Neural cell (in vitro differentiated cells): ENCODE data around the gene MYO3A. TPM values are rescaled to one million over a fixed set of nuclear protein-coding genes. Genes with fewer than 3 reads are reported as not detected.

Experiments used
- H2AFZ ChIP-seq: fragments of 200-600, 300-800 bp; sonication (generic), shearing (Covaris generic); 2 replicates; pipeline ENCODE4 v1.6.0; 2014; ENCODE audit warnings: low read depth, mild to moderate bottlenecking, antibody characterized with exemption, low read length, moderate library complexity
- H3F3A ChIP-seq: fragments of 200-600 bp; shearing (Covaris generic); 2 replicates; pipeline ENCODE4 v1.6.1; 2016; ENCODE audit warnings: mild to moderate bottlenecking, moderate library complexity, mixed read lengths, antibody characterized with exemption, low read length; ENCODE audit not compliant: insufficient read depth, poor library complexity, severe bottlenecking
- H3K27ac ChIP-seq: fragments of 200-600, 300-800 bp; sonication (generic), shearing (Covaris generic); 2 replicates; pipeline ENCODE4 v1.5.1; 2014; ENCODE audit warnings: mild to moderate bottlenecking, low read length, moderate library complexity
- H3K27me3 ChIP-seq: fragments of 300-800, 200-600 bp; sonication (generic), shearing (Covaris generic); 2 replicates; pipeline ENCODE4 v1.6.0; 2014; ENCODE audit warnings: mild to moderate bottlenecking, low read depth, low read length, moderate library complexity; ENCODE audit not compliant: insufficient read depth
- H3K36me3 ChIP-seq: fragments of 300-800, 200-600 bp; sonication (generic), shearing (Covaris generic); 2 replicates; pipeline ENCODE4 v1.5.1; 2014; ENCODE audit warnings: mild to moderate bottlenecking, antibody characterized with exemption, low read length, moderate library complexity; ENCODE audit not compliant: insufficient read depth
- H3K4me2 ChIP-seq: fragments of 300-800, 200-600 bp; sonication (generic), shearing (Covaris generic); 2 replicates; pipeline ENCODE4 v1.6.0; 2014; ENCODE audit warnings: mild to moderate bottlenecking, low read length
- H3K4me3 ChIP-seq: fragments of 300-800, 200-600 bp; sonication (generic), shearing (Covaris generic); 2 replicates; pipeline ENCODE4 v1.5.1; 2014; ENCODE audit warnings: mild to moderate bottlenecking, low read length, moderate library complexity
- H3K79me2 ChIP-seq: fragments of 200-600 bp; shearing (Covaris generic); replicated peaks from 2 replicates; pipeline ENCODE4 v1.6.0; 2014; ENCODE audit warnings: mild to moderate bottlenecking, low read length, moderate library complexity; ENCODE audit not compliant: insufficient read depth
- H3K9ac ChIP-seq: fragments of 300-800, 200-600 bp; sonication (generic), shearing (Covaris generic); 2 replicates; pipeline ENCODE4 v1.6.1; 2016; ENCODE audit warnings: mild to moderate bottlenecking, low read length, mixed read lengths
- H3K9me2 ChIP-seq: fragments of 200-600 bp; shearing (Covaris generic); 2 replicates; pipeline ENCODE4 v1.6.1; 2016; ENCODE audit warnings: mild to moderate bottlenecking, low read length, mixed read lengths; ENCODE audit not compliant: insufficient read depth
- H3K9me3 ChIP-seq: fragments of 200-600, 300-800 bp; sonication (generic), shearing (Covaris generic); 2 replicates; pipeline ENCODE4 v1.6.1; 2016; ENCODE audit warnings: mild to moderate bottlenecking, mixed run types, low read length, moderate library complexity, mixed read lengths
- H4K20me1 ChIP-seq: fragments of 200-600 bp; shearing (Covaris generic); 2 replicates; pipeline ENCODE4 v1.6.1; 2016; ENCODE audit warnings: mild to moderate bottlenecking, mixed run types; ENCODE audit not compliant: insufficient read depth
- CTCF ChIP-seq: fragments of 450-650 bp; IDR thresholded peaks from 2 replicates; pipeline ENCODE4 v1.5.1; 2014; ENCODE audit warnings: antibody characterized with exemption, mild to moderate bottlenecking, moderate library complexity; ENCODE audit not compliant: poor library complexity, severe bottlenecking
- EP300 ChIP-seq: fragments of 450-650 bp; conservative IDR thresholded peaks from 2 replicates; pipeline ENCODE4 v1.6.1; 2014; ENCODE audit warnings: antibody characterized with exemption, mild to moderate bottlenecking, moderate library complexity; ENCODE audit not compliant: poor library complexity, severe bottlenecking
- EZH2 ChIP-seq: fragments of 200-600, 300-800 bp; shearing (Covaris generic), sonication (generic); IDR thresholded peaks from 2 replicates; pipeline ENCODE4 v1.6.1; 2014; ENCODE audit warnings: antibody characterized with exemption, low read length, borderline replicate concordance, mild to moderate bottlenecking; ENCODE audit not compliant: insufficient read depth, poor library complexity, severe bottlenecking
- MXI1 ChIP-seq: fragments of 450-650 bp; conservative IDR thresholded peaks from 2 replicates; pipeline ENCODE4 v1.6.1; 2014; ENCODE audit warnings: antibody characterized with exemption, mild to moderate bottlenecking; ENCODE audit not compliant: poor library complexity, severe bottlenecking
- POLR2AphosphoS5 ChIP-seq: IDR thresholded peaks from 2 replicates; pipeline ENCODE4 v1.6.1; 2012
- RAD21 ChIP-seq: fragments of 450-650 bp; conservative IDR thresholded peaks from 2 replicates; pipeline ENCODE4 v1.6.1; 2014; ENCODE audit warnings: antibody characterized with exemption, mild to moderate bottlenecking, moderate library complexity
- REST ChIP-seq: IDR thresholded peaks from 2 replicates; pipeline ENCODE4 v1.6.1; 2012; ENCODE audit warnings: borderline replicate concordance
- SMC3 ChIP-seq: fragments of 450-650 bp; conservative IDR thresholded peaks from 2 replicates; pipeline ENCODE4 v1.6.1; 2014; ENCODE audit warnings: antibody characterized with exemption, mild to moderate bottlenecking, moderate library complexity; ENCODE audit not compliant: poor library complexity
- TAF1 ChIP-seq: IDR thresholded peaks from 2 replicates; pipeline ENCODE4 v1.6.1; 2012; ENCODE audit warnings: low read depth
- polyA plus RNA-seq: library from polyadenylated mRNA; depleted of rRNA; stranded (reverse); fragments of >200 nt; gene quantifications from 2 replicates; pipeline ENCODE4 v1.2.3, GENCODE V29; 2014

Gene MYO3A
- polyA plus RNA-seq, 1 donor from 2014 or later: 4.1 TPM

- H3K9ac ChIP-seq: no peak overlapping the region
- peaks cover 7% of the 10 kb centered on the region for H3F3A ChIP-seq
- H3K27ac ChIP-seq: peak overlapping the region; percentile 45
- H3K79me2 ChIP-seq: no peaks in the 10 kb centered on the region
- no peak overlapping the region for H2AFZ ChIP-seq
- H3K27me3 ChIP-seq: no peaks in the 10 kb centered on the region
- no peaks in the 10 kb centered on the region for H3K9me3 ChIP-seq
- peaks cover 41% of the 10 kb centered on the region for H3K36me3 ChIP-seq
- H3K4me2 ChIP-seq: no peak overlapping the region
- TF ChIP-seq SMC3 (no peak), RAD21 (no peak), EP300 (no peak), REST (no peak), EZH2 (no peak), CTCF (no peak), TAF1 (no peak), MXI1 (no peak), POLR2AphosphoS5 (no peak)
- no peak overlapping the region for H3K4me3 ChIP-seq
- no peaks in the 10 kb centered on the region for H3K9me2 ChIP-seq
- H4K20me1 ChIP-seq: no peaks in the 10 kb centered on the region
These were observed 309.3 kb downstream of the MYO3A start for GRCh38 chr10:26243351-26243720.

- H3K79me2 ChIP-seq: no peaks in the 10 kb centered on the region
- no peaks in the 10 kb centered on the region for H3F3A ChIP-seq
- no peak overlapping the region for H3K9ac ChIP-seq
- no peak overlapping the region for H3K27ac ChIP-seq
- H3K36me3 ChIP-seq: peaks cover 39% of the 10 kb centered on the region
- H3K9me2 ChIP-seq: no peaks in the 10 kb centered on the region
- no peak overlapping the region for H3K4me3 ChIP-seq
- no peak for TF ChIP-seq SMC3
- no peak for TF ChIP-seq TAF1
- TF ChIP-seq EP300: no peak
- TF ChIP-seq EZH2: no peak
- no peak for TF ChIP-seq CTCF
- TF ChIP-seq RAD21: no peak
- TF ChIP-seq REST: no peak
- no peak for TF ChIP-seq MXI1
- TF ChIP-seq POLR2AphosphoS5: no peak
- H3K27me3 ChIP-seq: no peaks in the 10 kb centered on the region
- H3K4me2 ChIP-seq: no peak overlapping the region
- no peaks in the 10 kb centered on the region for H3K9me3 ChIP-seq
- no peaks in the 10 kb centered on the region for H4K20me1 ChIP-seq
- no peak overlapping the region for H2AFZ ChIP-seq
These were observed 315.7 kb downstream of the MYO3A start for GRCh38 chr10:26249681-26250080.
